Hepatocyte (in vitro differentiated cells): Measurements from ENCODE around the gene MR1. TPM values are rescaled to one million over a fixed set of nuclear protein-coding genes. Genes with fewer than 3 reads are reported as not detected.
"Not testable (repeated sequence)": the region's sequence is repeated elsewhere in the genome, so short reads cannot be mapped to it uniquely, and the experiment has no call there.

Experiments used
- DNase-seq: peaks from one replicate; pipeline ENCODE4 v3.0.0-alpha.2; 2016; ENCODE audit warnings: low spot score
- H2AFZ ChIP-seq: fragments of 200-600 bp; sonication (generic); 2 replicates; pipeline ENCODE4 v1.6.0; 2016; ENCODE audit warnings: antibody characterized with exemption, mild to moderate bottlenecking
- H3K27ac ChIP-seq: fragments of 200-600 bp; sonication (generic); 2 replicates; pipeline ENCODE4 v1.5.1; 2016; ENCODE audit warnings: mild to moderate bottlenecking
- H3K27me3 ChIP-seq: fragments of 200-600 bp; sonication (generic); 2 replicates; pipeline ENCODE4 v1.6.1; 2016
- H3K36me3 ChIP-seq: fragments of 200-600 bp; sonication (generic); replicated peaks from 2 replicates; pipeline ENCODE4 v1.5.1; 2016; ENCODE audit warnings: low read depth; ENCODE audit not compliant: insufficient read depth
- H3K4me1 ChIP-seq: fragments of 200-600 bp; sonication (generic); 2 replicates; pipeline ENCODE4 v1.5.1; 2016; ENCODE audit warnings: mild to moderate bottlenecking, moderate library complexity; ENCODE audit not compliant: insufficient read depth
- H3K4me2 ChIP-seq: fragments of 200-600 bp; sonication (generic); 2 replicates; pipeline ENCODE4 v1.6.0; 2016
- H3K4me3 ChIP-seq: fragments of 200-600 bp; sonication (generic); 2 replicates; pipeline ENCODE4 v1.5.1; 2016; ENCODE audit warnings: mild to moderate bottlenecking
- H3K79me2 ChIP-seq: fragments of 200-600 bp; sonication (generic); 2 replicates; pipeline ENCODE4 v1.6.0; 2017; ENCODE audit warnings: mild to moderate bottlenecking
- H3K9me2 ChIP-seq: fragments of 200-600 bp; sonication (generic); replicated peaks from 2 replicates; pipeline ENCODE4 v1.6.0; 2017; ENCODE audit warnings: mild to moderate bottlenecking; ENCODE audit not compliant: insufficient read depth
- H3K9me3 ChIP-seq: fragments of 200-600 bp; sonication (generic); 2 replicates; pipeline ENCODE4 v1.5.1; 2016; ENCODE audit warnings: low read depth, mild to moderate bottlenecking
- H4K20me1 ChIP-seq: fragments of 200-600 bp; sonication (generic); 2 replicates; pipeline ENCODE4 v1.6.0; 2016; ENCODE audit warnings: mild to moderate bottlenecking; ENCODE audit not compliant: insufficient read depth, poor library complexity, severe bottlenecking
- EZH2 ChIP-seq: fragments of 200-600 bp; sonication (generic); IDR thresholded peaks from 2 replicates; pipeline ENCODE4 v1.6.1; 2016; ENCODE audit warnings: antibody characterized with exemption, mild to moderate bottlenecking, borderline replicate concordance
- EZH2phosphoT487 ChIP-seq: fragments of 200-600 bp; sonication (generic); IDR thresholded peaks from one replicate; pipeline ENCODE4 v1.6.1; 2018; ENCODE audit warnings: antibody characterized with exemption, mild to moderate bottlenecking, low read depth, moderate library complexity; ENCODE audit not compliant: unreplicated experiment, severe bottlenecking
- WGBS: methylation state at CpG from one replicate; pipeline ENCODE4 v1.1.6; 2016; ENCODE audit warnings: low lambda C conversion rate; ENCODE audit errors: missing lambda C conversion rate; 5-methylcytosine and 5-hydroxymethylcytosine counted together
- polyA plus RNA-seq: library from polyadenylated mRNA; unstranded; fragments of >200 nt; fragmentation: Nextera tagmentation; extraction: Ambion mirVana; gene quantifications from 2 replicates; pipeline ENCODE4 v1.2.1, GENCODE V29; 2016
- total RNA-seq: library from RNA; depleted of rRNA; stranded (reverse); fragments of >200 nt; gene quantifications from 2 replicates; pipeline ENCODE4 v1.2.3, GENCODE V29; 2014
- TF ChIP-seq, protein P1 (sequence below): fragments of 200-600 bp; sonication (generic); IDR thresholded peaks from 2 replicates; pipeline ENCODE4 v1.5.1; 2016; ENCODE audit warnings: antibody characterized with exemption, mild to moderate bottlenecking; ENCODE audit not compliant: poor library complexity

Gene MR1
- total and polyA plus RNA-seq, 2 experiments from 2014 or later: 8.9 to 10.6 TPM

DNA sequence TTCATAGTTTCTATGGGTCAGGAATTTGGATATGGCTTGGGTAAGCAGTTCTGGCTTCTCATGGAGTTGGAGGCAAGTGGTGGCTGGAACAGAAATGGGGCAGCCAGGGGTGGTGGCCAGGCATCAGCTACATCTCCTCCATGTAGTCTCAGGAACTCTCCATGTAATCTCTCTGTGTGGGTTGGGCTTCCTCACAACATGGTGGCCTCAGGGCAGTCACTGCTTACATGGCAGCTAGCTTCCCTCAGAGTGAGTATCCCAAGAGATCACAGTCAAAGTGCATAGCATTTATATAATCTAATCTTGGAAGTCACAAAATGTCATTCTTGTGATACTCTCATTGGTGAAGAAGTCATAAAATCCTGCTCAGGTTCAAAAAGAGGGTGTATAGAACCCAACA is 25.7 kb downstream of the MR1 start:
- Histone ChIP-seq H2AFZ (no peak overlapping the region), H3K27ac (no peak overlapping the region), H3K27me3 (no peaks in the 10 kb centered on the region), H3K9me2 (no peaks in the 10 kb centered on the region), H4K20me1 (no peaks in the 10 kb centered on the region), H3K4me1 (peaks cover 4% of the 10 kb centered on the region), H3K79me2 (no peaks in the 10 kb centered on the region), H3K36me3 (no peaks in the 10 kb centered on the region), H3K4me2 (no peak overlapping the region), H3K4me3 (no peak overlapping the region), H3K9me3 (no peaks in the 10 kb centered on the region)
- no peak for TF ChIP-seq EZH2phosphoT487
- TF ChIP-seq, protein P1, sequence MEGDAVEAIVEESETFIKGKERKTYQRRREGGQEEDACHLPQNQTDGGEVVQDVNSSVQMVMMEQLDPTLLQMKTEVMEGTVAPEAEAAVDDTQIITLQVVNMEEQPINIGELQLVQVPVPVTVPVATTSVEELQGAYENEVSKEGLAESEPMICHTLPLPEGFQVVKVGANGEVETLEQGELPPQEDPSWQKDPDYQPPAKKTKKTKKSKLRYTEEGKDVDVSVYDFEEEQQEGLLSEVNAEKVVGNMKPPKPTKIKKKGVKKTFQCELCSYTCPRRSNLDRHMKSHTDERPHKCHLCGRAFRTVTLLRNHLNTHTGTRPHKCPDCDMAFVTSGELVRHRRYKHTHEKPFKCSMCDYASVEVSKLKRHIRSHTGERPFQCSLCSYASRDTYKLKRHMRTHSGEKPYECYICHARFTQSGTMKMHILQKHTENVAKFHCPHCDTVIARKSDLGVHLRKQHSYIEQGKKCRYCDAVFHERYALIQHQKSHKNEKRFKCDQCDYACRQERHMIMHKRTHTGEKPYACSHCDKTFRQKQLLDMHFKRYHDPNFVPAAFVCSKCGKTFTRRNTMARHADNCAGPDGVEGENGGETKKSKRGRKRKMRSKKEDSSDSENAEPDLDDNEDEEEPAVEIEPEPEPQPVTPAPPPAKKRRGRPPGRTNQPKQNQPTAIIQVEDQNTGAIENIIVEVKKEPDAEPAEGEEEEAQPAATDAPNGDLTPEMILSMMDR: no peak
- no peak for TF ChIP-seq EZH2
- DNase-seq: no peak

DNA sequence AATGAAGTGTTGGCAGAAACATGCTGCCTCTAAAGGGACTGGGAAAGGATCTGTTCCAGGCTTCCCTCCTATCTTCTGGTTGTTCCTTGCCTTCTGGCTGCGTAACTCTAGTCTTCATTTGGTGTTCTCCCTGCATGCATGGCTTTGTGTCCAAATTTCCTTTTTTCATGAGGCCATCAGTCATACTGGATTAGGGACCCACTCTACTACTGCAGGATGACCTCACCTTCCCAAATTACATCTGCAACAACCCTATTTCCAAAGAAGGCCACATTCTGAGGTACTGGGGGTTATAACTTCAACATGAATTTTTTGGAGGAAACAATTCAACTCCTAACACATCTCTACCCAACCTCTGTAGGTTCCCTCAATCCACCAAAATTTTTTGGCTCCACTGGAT is 26.3 kb downstream of the MR1 start:
- H3K79me2 ChIP-seq: no peaks in the 10 kb centered on the region
- 100% methylated on average over 1 of the region's 1 CpG for WGBS
- no peak overlapping the region for H3K27ac ChIP-seq
- H3K4me1 ChIP-seq: peaks cover 4% of the 10 kb centered on the region
- no peaks in the 10 kb centered on the region for H4K20me1 ChIP-seq
- H3K9me3 ChIP-seq: no peaks in the 10 kb centered on the region
- H2AFZ ChIP-seq: no peak overlapping the region
- H3K4me3 ChIP-seq: no peak overlapping the region
- TF ChIP-seq EZH2: no peak
- TF ChIP-seq EZH2phosphoT487: no peak
- TF ChIP-seq, protein P1: no peak
- H3K4me2 ChIP-seq: no peak overlapping the region
- no peak for DNase-seq
- H3K9me2 ChIP-seq: no peaks in the 10 kb centered on the region
- no peaks in the 10 kb centered on the region for H3K36me3 ChIP-seq
- no peaks in the 10 kb centered on the region for H3K27me3 ChIP-seq

DNA sequence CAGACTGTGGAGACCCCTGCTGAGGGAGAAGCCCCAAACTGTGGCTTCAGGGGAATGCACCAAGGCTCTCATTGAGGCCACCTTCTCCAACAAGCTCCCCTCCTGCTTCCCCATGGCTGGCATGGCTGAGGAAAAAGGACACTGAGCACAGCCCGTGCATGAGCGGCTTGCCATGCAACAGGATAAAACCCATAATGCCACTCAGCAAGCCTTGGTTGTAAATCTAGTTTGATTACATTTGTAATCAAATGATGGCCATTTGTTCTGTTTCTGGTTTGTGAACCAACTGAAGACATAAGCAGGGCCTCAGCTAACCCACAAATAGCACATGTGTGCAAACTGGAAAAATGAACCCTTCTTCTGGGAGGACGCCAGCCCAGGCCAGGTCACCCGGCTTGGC is 27.2 kb downstream of the MR1 start:
- not testable (repeated sequence) for H3K9me3 ChIP-seq, H3K36me3 ChIP-seq, H3K4me1 ChIP-seq, H3K27ac ChIP-seq, H3K4me2 ChIP-seq, H3K4me3 ChIP-seq, H4K20me1 ChIP-seq, DNase-seq, H3K79me2 ChIP-seq, H2AFZ ChIP-seq, H3K9me2 ChIP-seq, H3K27me3 ChIP-seq
- WGBS: 98% methylated on average over 4 of the region's 4 CpGs

DNA sequence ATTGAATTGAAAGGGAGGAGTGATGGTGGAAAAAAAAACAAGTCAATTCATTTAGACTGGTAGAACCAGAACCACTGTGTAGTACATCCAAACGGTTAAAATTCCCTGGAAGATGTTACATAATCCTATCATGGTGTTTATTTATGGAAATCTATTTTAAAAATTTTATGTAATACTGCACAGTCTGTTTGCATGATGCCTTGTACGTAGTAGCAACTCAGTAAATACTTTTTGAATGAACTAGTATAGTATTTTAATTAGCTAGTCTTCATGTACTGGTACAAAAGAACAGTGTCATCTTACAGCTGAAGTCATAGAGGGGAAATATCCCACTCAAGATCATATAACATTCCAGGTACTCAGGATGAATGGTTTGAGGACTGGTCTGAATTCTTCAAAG is 27.7 kb downstream of the MR1 start:
- 83% methylated on average over 2 of the region's 2 CpGs for WGBS
- H4K20me1 ChIP-seq: no peaks in the 10 kb centered on the region
- no peaks in the 10 kb centered on the region for H3K9me2 ChIP-seq
- H3K4me2 ChIP-seq: no peak overlapping the region
- TF ChIP-seq EZH2: no peak
- no peak for TF ChIP-seq EZH2phosphoT487
- TF ChIP-seq, protein P1: no peak
- no peak overlapping the region for H2AFZ ChIP-seq
- no peaks in the 10 kb centered on the region for H3K27me3 ChIP-seq
- peaks cover 4% of the 10 kb centered on the region for H3K4me1 ChIP-seq
- no peak overlapping the region for H3K27ac ChIP-seq
- H3K9me3 ChIP-seq: no peaks in the 10 kb centered on the region
- H3K4me3 ChIP-seq: no peak overlapping the region
- DNase-seq: no peak
- H3K36me3 ChIP-seq: no peaks in the 10 kb centered on the region
- no peaks in the 10 kb centered on the region for H3K79me2 ChIP-seq
